Natural killer cell (primary cell): ENCODE measurements around the gene ATG2A. TPM values are rescaled to one million over a fixed set of nuclear protein-coding genes. Genes with fewer than 3 reads are reported as not detected.

Experiments
- ATAC-seq, 3 donors: fragments of 150-1000 bp in 2 of 3; fragments of 200-7000 bp in 1 of 3; cut with Tn5 transposase; 1 replicate in 1 of 3; 2 replicates in 2 of 3; pipeline ENCODE4 v1.10.0; 2021; ENCODE audit warnings: mild to moderate bottlenecking in 2 of 3, moderate library complexity in 2 of 3
- DNase-seq, 2 donors: peaks; one replicate each; pipeline versions ENCODE4 v3.0.0 to v3.0.0-alpha.2; 2013 to 2021; ENCODE audit warnings: mixed read lengths in 1 of 2
- H3K27ac ChIP-seq: one replicate; pipeline ENCODE4 v1.5.1; 2013; ENCODE audit warnings: mild to moderate bottlenecking, low read length
- H3K27me3 ChIP-seq: one replicate; pipeline ENCODE4 v1.6.1; 2013; ENCODE audit warnings: low read length; ENCODE audit not compliant: control insufficient read depth, insufficient read depth
- H3K36me3 ChIP-seq: one replicate; pipeline ENCODE4 v1.6.1; 2013; ENCODE audit warnings: low read length; ENCODE audit not compliant: control insufficient read depth, insufficient read depth
- H3K4me1 ChIP-seq: one replicate; pipeline ENCODE4 v1.6.1; 2013; ENCODE audit warnings: low read length; ENCODE audit not compliant: control insufficient read depth, insufficient read depth
- H3K4me3 ChIP-seq: one replicate; pipeline ENCODE4 v1.5.1; 2013; ENCODE audit warnings: low read length
- H3K9me3 ChIP-seq: one replicate; pipeline ENCODE4 v1.6.1; 2013; ENCODE audit warnings: low read length; ENCODE audit not compliant: control insufficient read depth, insufficient read depth
- H3K27ac Mint-ChIP-seq, 2 donors: one replicate each; pipeline ENCODE4 v1.8.0; 2022; ENCODE audit warnings: mild to moderate bottlenecking in 2 of 2, mixed read lengths in 2 of 2, moderate library complexity in 1 of 2
- H3K27me3 Mint-ChIP-seq, 2 donors: one replicate each; pipeline ENCODE4 v1.8.0; 2022; ENCODE audit warnings: low read depth in 2 of 2, mixed read lengths in 2 of 2
- H3K36me3 Mint-ChIP-seq: one replicate; pipeline ENCODE4 v1.8.0; 2022; ENCODE audit warnings: mixed read lengths
- H3K4me1 Mint-ChIP-seq, 2 donors: one replicate each; pipeline ENCODE4 v1.8.0; 2022; ENCODE audit warnings: mixed read lengths in 2 of 2
- H3K4me3 Mint-ChIP-seq: one replicate; pipeline ENCODE4 v1.8.0; 2022; ENCODE audit warnings: mild to moderate bottlenecking, moderate library complexity, mixed read lengths
- H3K9me3 Mint-ChIP-seq, 2 donors: one replicate each; pipeline ENCODE4 v1.8.0; 2022; ENCODE audit warnings: mixed read lengths in 2 of 2
- CTCF ChIP-seq: fragments of 200-600 bp; IDR thresholded peaks from one replicate; pipeline ENCODE4 v1.8.0; 2022; ENCODE audit warnings: antibody characterized with exemption
- WGBS: methylation state at CpG from one replicate; pipeline ENCODE4 v1.1.7; 2013; ENCODE audit warnings: missing lambda C conversion rate; ENCODE audit not compliant: insufficient coverage; 5-methylcytosine and 5-hydroxymethylcytosine counted together
- intact Hi-C: fragments of 100-400 bp; cut with micrococcal nuclease; formaldehyde crosslinking; loops from one replicate; pipeline ENCODE4 v1.14.2; 2022
- total RNA-seq, 4 donors: library from RNA; stranded (reverse); fragments of 120-200 nt in 1 of 4; gene quantifications; one replicate each; pipeline versions ENCODE4 v1.2.3 to v1.2.4, GENCODE V29; 2013 to 2022

ATG2A gene
- total RNA-seq, 3 donors from 2014 or later (not counting 1 experiment from before 2014, with no cell fraction given): 165 to 321 (median 259) TPM

DNA sequence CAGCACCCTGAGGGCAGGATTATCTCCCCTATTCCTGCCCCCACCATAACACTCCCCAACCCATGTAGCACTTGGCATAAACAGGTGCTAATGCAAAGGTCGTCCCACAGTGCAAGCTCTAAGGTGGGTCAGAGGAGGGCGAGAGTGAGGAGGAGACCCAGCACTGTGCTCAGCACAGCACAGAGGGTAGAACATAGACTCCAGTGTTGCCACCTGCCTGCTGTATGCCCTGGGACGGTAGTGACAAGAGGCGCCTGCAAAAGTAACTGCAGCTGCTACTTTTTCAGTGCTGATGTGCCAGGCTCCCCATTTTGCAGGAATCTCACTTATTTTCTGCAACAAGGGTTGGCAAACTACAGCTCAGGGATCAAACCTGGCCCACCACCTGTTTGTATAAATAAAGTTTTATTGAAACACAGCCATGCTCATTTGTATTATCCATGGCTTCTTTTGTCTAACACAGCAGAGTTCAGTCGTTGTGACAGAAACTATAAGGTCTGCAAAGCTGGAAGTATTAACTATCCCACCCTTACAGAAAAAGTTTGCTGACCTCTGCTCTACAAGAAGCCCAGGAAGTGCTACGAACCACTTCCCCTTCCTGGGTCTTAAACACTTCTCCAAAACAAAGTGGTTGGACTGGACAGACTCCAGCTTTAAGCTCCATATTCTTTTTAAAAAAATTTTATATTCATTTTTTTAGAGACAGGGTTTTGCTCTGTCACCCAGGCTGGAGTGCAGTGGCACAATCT lies 55.6 kb downstream of the ATG2A start:
- Histone ChIP-seq H3K4me3 (no peak overlapping the region), H3K36me3 (peaks cover 21% of the 10 kb centered on the region), H3K9me3 (no peaks in the 10 kb centered on the region), H3K27me3 (no peaks in the 10 kb centered on the region), H3K4me1 (peaks cover 99% of the 10 kb centered on the region), H3K27ac (peak overlapping the region; percentile 91)
- H3K36me3 Mint-ChIP-seq: no peaks in the 10 kb centered on the region
- H3K27ac Mint-ChIP-seq: peak overlapping the region; percentile 95 to 96
- H3K4me1 Mint-ChIP-seq: peaks cover 55 to 86% of the 10 kb centered on the region in 2 donors
- no peak for TF ChIP-seq CTCF
- H3K4me3 Mint-ChIP-seq: peak overlapping the region; percentile 88
- WGBS: 31% methylated on average over 6 of the region's 6 CpGs
- intact Hi-C loops: no loop called here
- H3K27me3 Mint-ChIP-seq: no peaks in the 10 kb centered on the region
- no peak for ATAC-seq
- H3K9me3 Mint-ChIP-seq: no peaks in the 10 kb centered on the region
- DNase-seq: peak in 1 of 2 donors; percentile 61

- H3K27ac Mint-ChIP-seq: peak overlapping the region; percentile 95 to 96
- Histone ChIP-seq H3K4me1 (peaks cover 100% of the 10 kb centered on the region), H3K36me3 (peaks cover 30% of the 10 kb centered on the region), H3K27ac (peak overlapping the region; percentile 94), H3K4me3 (peak overlapping the region; percentile 23), H3K27me3 (no peaks in the 10 kb centered on the region), H3K9me3 (no peaks in the 10 kb centered on the region)
- WGBS: 33% methylated on average over 33 of the region's 33 CpGs
- DNase-seq: peak in 1 of 2 donors; percentile 88
- TF ChIP-seq CTCF: no peak
- H3K27me3 Mint-ChIP-seq: no peaks in the 10 kb centered on the region
- intact Hi-C loops: loop anchor here (1.0 kb wide), 2 partner anchors 8 to 21 kb away; no protein-coding TSS in a partner anchor
- H3K4me3 Mint-ChIP-seq: peak overlapping the region; percentile 88
- H3K4me1 Mint-ChIP-seq: peaks cover 55 to 86% of the 10 kb centered on the region in 2 donors
- ATAC-seq: peak; percentile 43 to 74 (median 68)
- no peaks in the 10 kb centered on the region for H3K36me3 Mint-ChIP-seq
- H3K9me3 Mint-ChIP-seq: no peaks in the 10 kb centered on the region
These were observed 57.2 kb downstream of the ATG2A start for GRCh38 chr11:64859542-64860414.

- H3K27ac Mint-ChIP-seq: peak overlapping the region; percentile 95 to 96
- H3K9me3 Mint-ChIP-seq: no peaks in the 10 kb centered on the region
- peak; percentile 49 to 77 (median 65) for ATAC-seq
- Histone ChIP-seq H3K36me3 (peaks cover 41% of the 10 kb centered on the region), H3K4me3 (no peak overlapping the region), H3K4me1 (peaks cover 100% of the 10 kb centered on the region), H3K27ac (peak overlapping the region; percentile 94), H3K9me3 (no peaks in the 10 kb centered on the region), H3K27me3 (no peaks in the 10 kb centered on the region)
- peak overlapping the region; percentile 88 for H3K4me3 Mint-ChIP-seq
- H3K36me3 Mint-ChIP-seq: no peaks in the 10 kb centered on the region
- peaks cover 56 to 82% of the 10 kb centered on the region in 2 donors for H3K4me1 Mint-ChIP-seq
- no peak for TF ChIP-seq CTCF
- DNase-seq: peak; percentile 57 to 87
- 8% methylated on average over 19 of the region's 19 CpGs for WGBS
- intact Hi-C loops: loop anchor here (1.0 kb wide), 2 partner anchors 7 to 22 kb away; no protein-coding TSS in a partner anchor
- H3K27me3 Mint-ChIP-seq: no peaks in the 10 kb centered on the region
These were observed 58.3 kb downstream of the ATG2A start for GRCh38 chr11:64858467-64859263.
